Naive thymus-derived CD8-positive, alpha-beta T cell (primary cell): ENCODE results near the gene AGK. TPM values are rescaled to one million over a fixed set of nuclear protein-coding genes. Genes with fewer than 3 reads are reported as not detected.

Experiments used
- ATAC-seq, 2 donors: fragments of 150-1000 bp; cut with Tn5 transposase in 1 of 2; sonication (Bioruptor Pico), chemical (Tn5 transposase) in 1 of 2; 1 replicate in 1 of 2; 2 replicates in 1 of 2; pipeline ENCODE4 v1.10.0; 2021; ENCODE audit warnings: mild to moderate bottlenecking in 2 of 2, moderate library complexity in 2 of 2
- POLR2A ChIA-PET: fragments of 350-600 bp; sonication (Branson Sonifier 250); formaldehyde crosslinking; loops from one replicate; lab custom pipeline; 2021; ENCODE audit warnings: antibody characterized with exemption; lab: Charles Lee
- DNase-seq, 10 donors: peaks; one replicate each; pipeline versions ENCODE4 v3.0.0 to v3.0.0-alpha.2; 2020 to 2022
- H3K27ac Mint-ChIP-seq, 10 donors: one replicate each; pipeline ENCODE4 v1.8.0; 2020 to 2022; ENCODE audit warnings: mild to moderate bottlenecking in 10 of 10, mixed read lengths in 10 of 10, moderate library complexity in 4 of 10, inconsistent platforms in 1 of 10
- H3K27me3 Mint-ChIP-seq, 5 donors: one replicate each; pipeline ENCODE4 v1.8.0; 2021 to 2022; ENCODE audit warnings: mixed read lengths in 5 of 5
- H3K36me3 Mint-ChIP-seq, 3 donors: one replicate each; pipeline ENCODE4 v1.8.0; 2020 to 2022; ENCODE audit warnings: mixed read lengths in 3 of 3, mild to moderate bottlenecking in 2 of 3, inconsistent platforms in 1 of 3
- H3K4me1 Mint-ChIP-seq, 4 donors: one replicate each; pipeline ENCODE4 v1.8.0; 2021 to 2022; ENCODE audit warnings: mixed read lengths in 4 of 4
- H3K4me3 Mint-ChIP-seq, 10 donors: one replicate each; pipeline ENCODE4 v1.8.0; 2020 to 2022; ENCODE audit warnings: mild to moderate bottlenecking in 10 of 10, mixed read lengths in 10 of 10, moderate library complexity in 6 of 10, inconsistent platforms in 1 of 10
- H3K9me3 Mint-ChIP-seq, 9 donors: one replicate each; pipeline ENCODE4 v1.8.0; 2020 to 2022; ENCODE audit warnings: mixed read lengths in 9 of 9, mild to moderate bottlenecking in 3 of 9, inconsistent platforms in 1 of 9, moderate library complexity in 1 of 9
- polyA plus RNA-seq, 3 donors: library from polyadenylated mRNA; unstranded; fragments of 300-500 nt; fragmentation: Illumina TruSeq; gene quantifications; one replicate each; pipeline ENCODE4 v1.2.3, GENCODE V29; 2021
- total RNA-seq, 8 experiments: library from RNA in 2 of 8; stranded (reverse) in 2 of 8; gene quantifications; one replicate each; pipeline ENCODE4 v1.2.3 and lab custom pipeline; 2021 to 2026

AGK gene
- total and polyA plus RNA-seq, 5 experiments from 2014 or later, result 23.3 to 29.3 (median 26.3) TPM

- POLR2A ChIA-PET, result no interaction called here
- Mint-ChIP-seq H3K36me3 (peaks cover 0 to 76% (median 0%) of the 10 kb centered on the region in 3 donors), H3K27me3 (no peaks in the 10 kb centered on the region), H3K27ac (peak overlapping the region in 8 of 10 donors; percentile 26 to 88 (median 57)), H3K4me3 (no peak overlapping the region), H3K4me1 (peaks cover 4 to 16% (median 7%) of the 10 kb centered on the region in 4 donors), H3K9me3 (no peaks in the 10 kb centered on the region)
- no peak for DNase-seq
- no peak for ATAC-seq
Observed at GRCh38 chr7:141659501-141659900, 108.3 kb downstream of the AGK start.

DNA sequence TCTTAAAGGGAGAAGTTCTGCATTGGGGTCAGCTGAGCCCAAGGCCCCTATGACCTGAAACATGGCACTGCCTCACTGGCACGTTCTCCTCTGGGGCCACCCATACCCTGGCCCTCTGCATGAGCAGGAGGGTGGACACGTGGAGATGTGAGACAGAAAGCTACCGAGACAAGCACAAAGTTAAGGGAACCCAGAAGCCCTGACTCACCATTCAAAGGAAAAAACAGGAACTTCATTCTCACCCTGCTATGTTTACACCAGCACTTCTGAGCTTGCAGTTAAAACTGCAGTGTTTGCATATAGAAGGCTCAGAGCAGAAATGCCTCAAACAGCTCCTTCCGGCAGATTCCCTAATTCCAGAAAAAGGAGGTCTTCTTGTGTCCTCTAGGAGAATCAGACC lies 109.0 kb downstream of the AGK start:
- DNase-seq (no peak), ATAC-seq (no peak)
- Mint-ChIP-seq H3K9me3 (no peaks in the 10 kb centered on the region), H3K27ac (peak overlapping the region in 8 of 10 donors; percentile 16 to 88 (median 64)), H3K36me3 (peaks cover 0 to 75% (median 0%) of the 10 kb centered on the region in 3 donors), H3K4me3 (no peak overlapping the region), H3K4me1 (peaks cover 0 to 13% (median 4%) of the 10 kb centered on the region in 4 donors), H3K27me3 (no peaks in the 10 kb centered on the region)
- POLR2A ChIA-PET, result no interaction called here

- Mint-ChIP-seq H3K9me3 (no peaks in the 10 kb centered on the region), H3K36me3 (peaks cover 0 to 77% (median 0%) of the 10 kb centered on the region in 3 donors), H3K27me3 (no peaks in the 10 kb centered on the region), H3K27ac (peak overlapping the region; percentile 47 to 85 (median 74)), H3K4me1 (peaks cover 0 to 13% (median 7%) of the 10 kb centered on the region in 4 donors), H3K4me3 (no peak overlapping the region)
- POLR2A ChIA-PET, result no interaction called here
- DNase-seq (no peak), ATAC-seq (no peak)
Observed at GRCh38 chr7:141663081-141663849, 112.1 kb downstream of the AGK start.

- H3K36me3 Mint-ChIP-seq, result peaks cover 0 to 79% (median 0%) of the 10 kb centered on the region in 3 donors
- H3K4me3 Mint-ChIP-seq, result no peak overlapping the region
- H3K27me3 Mint-ChIP-seq, result no peaks in the 10 kb centered on the region
- POLR2A ChIA-PET, result no interaction called here
- H3K27ac Mint-ChIP-seq, result peak overlapping the region in 5 of 10 donors; percentile 1 to 85 (median 79)
- ATAC-seq (no peak), DNase-seq (no peak)
- H3K9me3 Mint-ChIP-seq, result no peaks in the 10 kb centered on the region
- peaks cover 0 to 16% (median 8%) of the 10 kb centered on the region in 4 donors for H3K4me1 Mint-ChIP-seq
Observed at GRCh38 chr7:141664450-141664849, 113.2 kb downstream of the AGK start.

- ATAC-seq, result no peak
- Mint-ChIP-seq H3K4me1 (peaks cover 0 to 17% (median 6%) of the 10 kb centered on the region in 4 donors), H3K4me3 (peak overlapping the region in 1 of 10 donors; percentile 30), H3K27ac (peak overlapping the region in 7 of 10 donors; percentile 40 to 90 (median 85)), H3K27me3 (no peaks in the 10 kb centered on the region), H3K36me3 (peaks cover 0 to 77% (median 0%) of the 10 kb centered on the region in 3 donors), H3K9me3 (no peaks in the 10 kb centered on the region)
- POLR2A ChIA-PET, result no interaction called here
- no peak for DNase-seq
Observed at GRCh38 chr7:141665208-141666035, 114.2 kb downstream of the AGK start.

GRCh38 chr7:141666071-141666470 lies 114.9 kb downstream of the AGK start:
- no peak overlapping the region for H3K4me3 Mint-ChIP-seq
- ATAC-seq (no peak), DNase-seq (no peak)
- no peaks in the 10 kb centered on the region for H3K27me3 Mint-ChIP-seq
- peak overlapping the region; percentile 10 to 90 (median 62) for H3K27ac Mint-ChIP-seq
- H3K4me1 Mint-ChIP-seq, result peaks cover 0 to 14% (median 5%) of the 10 kb centered on the region in 4 donors
- peaks cover 0 to 73% (median 0%) of the 10 kb centered on the region in 3 donors for H3K36me3 Mint-ChIP-seq
- POLR2A ChIA-PET, result no interaction called here
- no peaks in the 10 kb centered on the region for H3K9me3 Mint-ChIP-seq

DNA sequence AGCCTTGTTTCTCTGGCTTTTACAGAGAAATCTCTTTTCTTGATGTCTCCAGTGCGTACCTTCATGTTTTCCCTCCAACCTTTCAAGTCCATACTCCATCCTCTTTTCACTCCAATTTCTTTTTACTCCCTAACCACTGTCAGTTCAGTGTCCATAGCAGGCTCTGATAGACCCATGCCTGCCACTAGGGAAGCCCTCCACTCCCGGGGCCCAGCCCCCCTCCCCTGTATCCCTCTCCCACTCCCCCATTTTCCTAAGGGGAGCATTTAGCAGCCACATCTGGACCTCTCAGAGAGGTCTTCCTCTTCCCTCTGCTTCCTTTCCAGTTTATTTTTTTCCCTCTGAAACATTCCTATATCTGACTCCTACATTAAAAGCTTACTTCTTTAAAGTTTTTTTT lies 117.6 kb downstream of the AGK start:
- Mint-ChIP-seq H3K27ac (peak overlapping the region in 5 of 10 donors; percentile 27 to 85 (median 58)), H3K9me3 (no peaks in the 10 kb centered on the region)
- POLR2A ChIA-PET, result no interaction called here

GRCh38 chr7:141671705-141672496 lies 120.7 kb downstream of the AGK start:
- POLR2A ChIA-PET, result no interaction called here
- DNase-seq (no peak), ATAC-seq (no peak)
- Mint-ChIP-seq H3K27me3 (no peaks in the 10 kb centered on the region), H3K27ac (peak overlapping the region in 5 of 10 donors; percentile 35 to 70 (median 50)), H3K36me3 (peaks cover 0 to 55% (median 7%) of the 10 kb centered on the region in 3 donors), H3K4me1 (peaks cover 0 to 6% (median 1%) of the 10 kb centered on the region in 4 donors), H3K4me3 (no peak overlapping the region), H3K9me3 (no peaks in the 10 kb centered on the region)

More for the DNA sequence above, 117.6 kb downstream of the AGK start:
- Mint-ChIP-seq H3K36me3 (peaks cover 0 to 65% (median 7%) of the 10 kb centered on the region in 3 donors), H3K4me1 (peaks cover 0 to 13% (median 2%) of the 10 kb centered on the region in 4 donors), H3K27me3 (no peaks in the 10 kb centered on the region), H3K4me3 (no peak overlapping the region)
- DNase-seq (no peak), ATAC-seq (no peak)

- Mint-ChIP-seq H3K27ac (peak overlapping the region in 1 of 10 donors; percentile 17), H3K9me3 (no peaks in the 10 kb centered on the region), H3K4me1 (peaks cover 0 to 6% (median 1%) of the 10 kb centered on the region in 4 donors), H3K27me3 (no peaks in the 10 kb centered on the region), H3K4me3 (no peak overlapping the region), H3K36me3 (peaks cover 0 to 51% (median 8%) of the 10 kb centered on the region in 3 donors)
- ATAC-seq, result no peak
- POLR2A ChIA-PET, result no interaction called here
- no peak for DNase-seq
Observed at GRCh38 chr7:141673346-141673745, 122.1 kb downstream of the AGK start.

DNA sequence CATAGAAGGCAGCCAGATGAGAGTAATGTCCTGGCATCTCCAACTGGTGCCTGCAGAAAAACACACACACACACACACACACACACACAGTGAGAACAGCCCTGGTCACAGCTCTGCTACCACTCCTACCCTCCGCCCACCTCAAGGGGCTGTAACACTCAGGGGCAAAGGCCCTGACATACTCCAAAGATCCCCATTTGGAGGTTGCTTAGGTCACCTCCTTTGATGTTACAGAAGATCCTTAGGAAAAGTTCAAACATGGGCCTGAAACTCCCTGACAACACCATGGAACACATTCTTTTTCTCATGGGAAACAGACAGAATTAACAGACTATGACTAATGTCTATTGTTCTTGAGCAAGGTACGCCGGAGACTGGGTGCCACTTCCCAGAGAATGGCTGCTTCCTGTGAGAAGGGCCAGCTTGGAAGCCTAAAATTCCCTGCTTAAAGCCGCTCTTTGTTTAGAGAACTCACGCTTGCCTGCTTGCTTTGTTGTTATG lies 123.0 kb downstream of the AGK start:
- DNase-seq, result no peak
- H3K27me3 Mint-ChIP-seq, result no peaks in the 10 kb centered on the region
- no peak overlapping the region for H3K4me3 Mint-ChIP-seq
- H3K36me3 Mint-ChIP-seq, result peaks cover 0 to 48% (median 8%) of the 10 kb centered on the region in 3 donors
- no peaks in the 10 kb centered on the region for H3K9me3 Mint-ChIP-seq
- H3K4me1 Mint-ChIP-seq, result peaks cover 0 to 3% (median under 1%) of the 10 kb centered on the region in 4 donors
- peak overlapping the region in 2 of 10 donors; percentile 20 to 51 for H3K27ac Mint-ChIP-seq
- POLR2A ChIA-PET, result no interaction called here
- ATAC-seq, result no peak

- H3K4me3 Mint-ChIP-seq, result no peak overlapping the region
- no peaks in the 10 kb centered on the region for H3K27me3 Mint-ChIP-seq
- no peak for DNase-seq
- peak in 1 of 2 donors; percentile 33 for ATAC-seq
- no peaks in the 10 kb centered on the region for H3K9me3 Mint-ChIP-seq
- POLR2A ChIA-PET, result no interaction called here
- H3K36me3 Mint-ChIP-seq, result peaks cover 0 to 51% (median 8%) of the 10 kb centered on the region in 3 donors
- H3K4me1 Mint-ChIP-seq, result peaks cover 0 to 3% (median under 1%) of the 10 kb centered on the region in 4 donors
- H3K27ac Mint-ChIP-seq, result peak overlapping the region in 3 of 10 donors; percentile 51 to 62 (median 62)
Observed at GRCh38 chr7:141674702-141675101, 123.5 kb downstream of the AGK start.
